PC-3 (cell line): Measurements from ENCODE around the gene PDE6G. TPM values are rescaled to one million over a fixed set of nuclear protein-coding genes. Genes with fewer than 3 reads are reported as not detected.

Source experiments
- ATAC-seq: fragments of 200-7000 bp; cut with Tn5 transposase; 2 replicates; pipeline ENCODE4 v1.9.1; 2020; ENCODE audit warnings: mild to moderate bottlenecking, moderate library complexity
- BruUV-seq: library from RNA; stranded (reverse); fragments of 400-500 nt; replicated peaks from 2 replicates; lab custom pipeline; 2021; lab: Mats Ljungman, UMichigan
- CTCF ChIA-PET: fragments of 300-600 bp; sonication (Branson Sonifier 250); formaldehyde crosslinking; loops from one replicate; lab custom pipeline; 2022; ENCODE audit warnings: antibody characterized with exemption; lab: Charles Lee
- POLR2A ChIA-PET: fragments of 300-600 bp; sonication (Branson Sonifier 250); formaldehyde crosslinking; loops from one replicate; lab custom pipeline; 2022; ENCODE audit warnings: antibody characterized with exemption; ENCODE audit not compliant: unreplicated experiment; lab: Charles Lee
- DNase-seq: peaks from one replicate; pipeline ENCODE4 v3.0.0-alpha.2; 2015
- H2AFZ ChIP-seq: fragments of 300-600 bp; sonication (generic); 2 replicates; pipeline ENCODE4 v1.6.0; 2016; ENCODE audit warnings: antibody characterized with exemption, low read length
- H3F3A ChIP-seq: fragments of 300-600 bp; sonication (generic); one replicate; pipeline ENCODE4 v1.6.0; 2017; ENCODE audit warnings: antibody characterized with exemption, low read length, control low read depth, mild to moderate bottlenecking; ENCODE audit not compliant: unreplicated experiment
- H3K27ac ChIP-seq: fragments of 300-600 bp; sonication (generic); 2 replicates; pipeline ENCODE4 v1.5.1; 2016; ENCODE audit warnings: mild to moderate bottlenecking, low read length
- H3K27me3 ChIP-seq: fragments of 300-600 bp; sonication (generic); 2 replicates; pipeline ENCODE4 v1.6.1; 2016; ENCODE audit warnings: low read length, mixed read lengths
- H3K36me3 ChIP-seq: fragments of 300-600 bp; sonication (generic); 2 replicates; pipeline ENCODE4 v1.6.1; 2016; ENCODE audit warnings: low read depth, mixed run types, low read length, mixed read lengths
- H3K4me1 ChIP-seq: fragments of 300-600 bp; sonication (generic); 2 replicates; pipeline ENCODE4 v1.5.1; 2016; ENCODE audit warnings: low read length; ENCODE audit not compliant: insufficient read depth
- H3K4me2 ChIP-seq: fragments of 300-600 bp; sonication (generic); 2 replicates; pipeline ENCODE4 v1.6.0; 2016; ENCODE audit warnings: low read length
- H3K4me3 ChIP-seq: fragments of 300-600 bp; sonication (generic); 2 replicates; pipeline ENCODE4 v1.5.1; 2016; ENCODE audit warnings: mild to moderate bottlenecking, low read length, mixed read lengths
- H3K79me2 ChIP-seq: fragments of 300-600 bp; sonication (generic); 2 replicates; pipeline ENCODE4 v1.6.1; 2017; ENCODE audit warnings: low read length, mixed read lengths
- H3K9ac ChIP-seq: fragments of 300-600 bp; sonication (generic); 2 replicates; pipeline ENCODE4 v1.6.0; 2016; ENCODE audit warnings: mild to moderate bottlenecking, low read length
- H3K9me2 ChIP-seq: fragments of 300-600 bp; sonication (generic); replicated peaks from 2 replicates; pipeline ENCODE4 v1.6.1; 2016; ENCODE audit warnings: mixed run types, low read length, mixed read lengths
- H3K9me3 ChIP-seq: fragments of 300-600 bp; sonication (generic); 2 replicates; pipeline ENCODE4 v1.6.1; 2016; ENCODE audit warnings: low read length, mixed read lengths
- H4K20me1 ChIP-seq: fragments of 300-600 bp; sonication (generic); 2 replicates; pipeline ENCODE4 v1.6.1; 2016; ENCODE audit warnings: low read length, mixed read lengths
- CTCF ChIP-seq: fragments of 300-600 bp; sonication (generic); conservative IDR thresholded peaks from 2 replicates; pipeline ENCODE4 v1.5.1; 2017; ENCODE audit warnings: antibody characterized with exemption, low read depth, mild to moderate bottlenecking, low read length
- EZH2 ChIP-seq: fragments of 300-600 bp; sonication (generic); IDR thresholded peaks from one replicate; pipeline ENCODE4 v1.6.1; 2017; ENCODE audit warnings: antibody characterized with exemption, mild to moderate bottlenecking, low read length; ENCODE audit not compliant: unreplicated experiment
- EZH2phosphoT487 ChIP-seq: fragments of 300-600 bp; sonication (generic); IDR thresholded peaks from 2 replicates; pipeline ENCODE4 v1.6.1; 2018; ENCODE audit warnings: mild to moderate bottlenecking, antibody characterized with exemption, low read length, borderline replicate concordance
- intact Hi-C: fragments of 100-400 bp; cut with micrococcal nuclease; formaldehyde crosslinking; loops from 2 replicates; pipeline ENCODE4 v1.9.0; 2023
- total RNA-seq: library from RNA; depleted of rRNA; stranded (reverse); fragments of >200 nt; gene quantifications from 2 replicates; pipeline ENCODE4 v1.2.3, GENCODE V29; 2014

Gene PDE6G
- total RNA-seq, 1 experiment from 2014 or later, result not detected

DNA sequence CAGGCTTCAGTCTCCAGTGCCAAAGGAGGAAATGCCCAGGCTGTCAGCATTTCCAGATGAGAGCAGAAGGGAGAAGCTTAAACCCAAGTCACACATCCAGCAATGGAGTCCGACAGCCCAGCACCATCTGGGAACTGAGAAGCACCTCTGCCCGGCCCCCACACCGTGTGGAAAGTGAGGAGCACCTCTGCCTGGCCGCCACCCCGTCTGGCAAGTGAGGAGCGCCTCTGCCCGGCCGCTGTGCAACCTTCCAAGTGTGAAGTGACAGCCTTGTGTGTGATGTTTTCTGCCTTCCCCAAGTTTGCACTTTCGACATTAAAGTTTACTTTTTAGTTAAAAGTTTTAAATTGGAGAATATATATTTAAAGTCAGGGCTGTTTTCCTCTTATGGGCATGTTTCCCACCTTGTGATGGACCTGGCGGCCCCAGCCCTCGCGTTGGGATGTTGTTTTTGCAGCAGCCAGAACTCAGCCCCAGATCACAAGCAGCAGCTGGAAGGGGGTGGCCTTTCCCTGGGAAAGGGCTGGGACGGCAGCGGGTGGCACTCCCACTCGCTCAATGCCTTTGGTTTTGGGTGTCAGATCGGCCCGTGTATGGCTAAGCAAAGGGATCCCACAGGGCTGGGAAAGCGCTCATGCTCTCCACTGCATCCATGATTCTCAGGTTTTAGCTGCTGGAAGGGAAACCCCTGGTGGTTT, 17.4 kb upstream of the PDE6G start:
- no peak for ATAC-seq
- Histone ChIP-seq H3K9me3 (no peaks in the 10 kb centered on the region), H3K27me3 (no peaks in the 10 kb centered on the region), H3K4me1 (no peaks in the 10 kb centered on the region), H3K9ac (no peak overlapping the region), H3K36me3 (peaks cover 34% of the 10 kb centered on the region), H3K79me2 (peaks cover 18% of the 10 kb centered on the region), H3K27ac (no peak overlapping the region), H3F3A (no peaks in the 10 kb centered on the region), H3K9me2 (no peaks in the 10 kb centered on the region), H3K4me3 (no peak overlapping the region), H4K20me1 (no peaks in the 10 kb centered on the region), H3K4me2 (no peak overlapping the region), H2AFZ (no peak overlapping the region)
- BruUV-seq, result no TSS peak
- intact Hi-C loops, result no loop called here
- CTCF ChIA-PET, result no interaction called here
- TF ChIP-seq CTCF (no peak), EZH2phosphoT487 (no peak), EZH2 (no peak)
- DNase-seq, result no peak
- POLR2A ChIA-PET, result no interaction called here

DNA sequence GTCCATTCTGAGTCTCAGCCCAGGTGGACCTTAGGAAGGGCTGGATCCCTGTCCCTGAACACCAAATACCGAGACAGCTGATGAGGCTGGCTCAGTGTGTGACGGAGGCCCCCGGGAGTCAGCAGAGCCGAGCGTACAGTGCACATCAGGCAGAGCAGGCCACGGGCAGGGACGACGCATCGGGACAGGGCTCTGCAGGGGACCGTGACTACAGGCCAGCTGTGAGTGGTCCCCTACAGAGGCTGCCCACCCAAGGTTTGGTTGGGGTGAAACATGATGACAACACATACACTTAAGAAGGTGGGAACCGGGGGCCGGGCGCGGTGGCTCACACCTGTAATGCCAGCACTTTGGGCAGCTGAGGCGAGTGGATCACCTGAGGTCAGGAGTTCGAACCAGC, 16.6 kb upstream of the PDE6G start:
- H3K79me2 ChIP-seq, result peaks cover 25% of the 10 kb centered on the region
- no peak overlapping the region for H3K27ac ChIP-seq
- H3K4me1 ChIP-seq, result peaks cover 7% of the 10 kb centered on the region
- no peak for DNase-seq
- intact Hi-C loops, result no loop called here
- no peaks in the 10 kb centered on the region for H3K9me2 ChIP-seq
- H2AFZ ChIP-seq, result no peak overlapping the region
- H3K4me2 ChIP-seq, result no peak overlapping the region
- no peaks in the 10 kb centered on the region for H4K20me1 ChIP-seq
- BruUV-seq, result no TSS peak
- H3K27me3 ChIP-seq, result no peaks in the 10 kb centered on the region
- no peak for TF ChIP-seq EZH2phosphoT487
- no peak for TF ChIP-seq EZH2
- no peak for TF ChIP-seq CTCF
- H3K9ac ChIP-seq, result no peak overlapping the region
- no peaks in the 10 kb centered on the region for H3F3A ChIP-seq
- peaks cover 38% of the 10 kb centered on the region for H3K36me3 ChIP-seq
- no peaks in the 10 kb centered on the region for H3K9me3 ChIP-seq
- POLR2A ChIA-PET, result no interaction called here
- no peak for ATAC-seq
- CTCF ChIA-PET, result no interaction called here
- no peak overlapping the region for H3K4me3 ChIP-seq

- H4K20me1 ChIP-seq, result no peaks in the 10 kb centered on the region
- H3K27ac ChIP-seq, result no peak overlapping the region
- ChIA-PET POLR2A (no interaction called here), CTCF (no interaction called here)
- intact Hi-C loops, result no loop called here
- no peak overlapping the region for H2AFZ ChIP-seq
- BruUV-seq, result no TSS peak
- no peaks in the 10 kb centered on the region for H3F3A ChIP-seq
- TF ChIP-seq EZH2phosphoT487, result no peak
- TF ChIP-seq EZH2, result no peak
- TF ChIP-seq CTCF, result no peak
- H3K9me2 ChIP-seq, result no peaks in the 10 kb centered on the region
- peaks cover 30% of the 10 kb centered on the region for H3K79me2 ChIP-seq
- H3K9ac ChIP-seq, result no peak overlapping the region
- H3K4me2 ChIP-seq, result no peak overlapping the region
- no peaks in the 10 kb centered on the region for H3K27me3 ChIP-seq
- H3K4me3 ChIP-seq, result no peak overlapping the region
- no peaks in the 10 kb centered on the region for H3K9me3 ChIP-seq
- peaks cover 11% of the 10 kb centered on the region for H3K4me1 ChIP-seq
- peaks cover 38% of the 10 kb centered on the region for H3K36me3 ChIP-seq
- DNase-seq (no peak), ATAC-seq (no peak)
These were observed 16.2 kb upstream of the PDE6G start for GRCh38 chr17:81672504-81672903.
